Stomach (tissue), 9 donors: ENCODE data around the gene SSH2. TPM values are rescaled to one million over a fixed set of nuclear protein-coding genes. Genes with fewer than 3 reads are reported as not detected.
A peak's percentile ranks its signal among the peaks of the same experiment; 100 is the strongest.

Experiments
- DNase-seq, 2 donors: peaks; one replicate each; pipeline versions ENCODE4 v3.0.0 to v3.0.0-alpha.2; 2013 to 2019
- H3K27ac ChIP-seq, 5 donors: fragments of 200-600 bp in 4 of 5; sonication (generic) in 4 of 5; one replicate each; pipeline ENCODE4 v1.5.1; 2013 to 2019; ENCODE audit warnings: mild to moderate bottlenecking in 1 of 5, moderate library complexity in 1 of 5
- H3K27me3 ChIP-seq, 3 donors: fragments of 200-600 bp; sonication (generic); one replicate each; pipeline ENCODE4 v1.5.1; 2017 to 2019; ENCODE audit warnings: mixed run types in 1 of 3
- H3K36me3 ChIP-seq, 4 donors: fragments of 200-600 bp; sonication (generic); 1 replicate in 3 of 4; 2 replicates in 1 of 4; pipeline ENCODE4 v1.5.1; 2016 to 2019
- H3K4me1 ChIP-seq, 4 donors: fragments of 200-600 bp; sonication (generic); one replicate each; pipeline ENCODE4 v1.5.1; 2016 to 2019
- H3K4me3 ChIP-seq, 4 donors: fragments of 200-600 bp; sonication (generic) in 3 of 4; one replicate each; pipeline ENCODE4 v1.5.1; 2016 to 2019; ENCODE audit warnings: mild to moderate bottlenecking in 1 of 4
- H3K9me3 ChIP-seq, 4 donors: fragments of 200-600 bp; sonication (generic); one replicate each; pipeline ENCODE4 v1.5.1; 2016 to 2019
- CTCF ChIP-seq, 7 experiments: fragments of 450-650 bp in 4 of 7; fragments of 200-600 bp in 3 of 7; sonication (generic) in 3 of 7; IDR thresholded peaks; one replicate each; pipeline ENCODE4 v1.5.1; 2016 to 2019; ENCODE audit warnings: antibody characterized with exemption in 7 of 7, control low read depth in 2 of 7, mild to moderate bottlenecking in 1 of 7
- EP300 ChIP-seq: sonication (generic); formaldehyde crosslinking; IDR thresholded peaks from one replicate; pipeline ENCODE4 v1.6.1; 2017; ENCODE audit warnings: antibody characterized with exemption
- POLR2A ChIP-seq, 4 donors: fragments of 450-650 bp; IDR thresholded peaks; one replicate each; pipeline ENCODE4 v1.6.1; 2016; ENCODE audit warnings: antibody characterized with exemption in 4 of 4, control low read depth in 2 of 4, mild to moderate bottlenecking in 1 of 4, moderate library complexity in 1 of 4
- POLR2AphosphoS5 ChIP-seq, 3 donors: sonication (generic); formaldehyde crosslinking; IDR thresholded peaks; one replicate each; pipeline ENCODE4 v1.6.1; 2016; ENCODE audit warnings: antibody characterized with exemption in 3 of 3
- WGBS, 5 donors: extraction: QIAGEN DNeasy Blood & Tissue Kit in 3 of 5; methylation state at CpG; one replicate each; pipeline versions ENCODE4 v1.1.5 to v1.1.7; 2013 to 2018; 5-methylcytosine and 5-hydroxymethylcytosine counted together
- intact Hi-C: fragments of 100-400 bp; cut with DNase I; formaldehyde crosslinking; loops from one replicate; pipeline ENCODE4 v1.15.1; 2023; ENCODE audit warnings: low total_unique reads
- polyA plus RNA-seq, 3 donors: library from polyadenylated mRNA; stranded (reverse); fragments of 200-250 nt; gene quantifications; one replicate each; pipeline ENCODE4 v1.2.3, GENCODE V29; 2013
- total RNA-seq, 5 donors: library from RNA; depleted of rRNA; stranded (reverse); fragments of >200 nt; gene quantifications; one replicate each; pipeline versions ENCODE4 v1.1.0 to v1.2.3, GENCODE V29; 2014 to 2016
- donor health status: healthy with polysubstance abuse.
- donor health status: Bipolar disorder and iron deficiency.
- donor health status: healthy.

The SSH2 gene
- total and polyA plus RNA-seq, 8 donors: 7.8 to 44.9 (median 24.1) TPM

- no peaks in the 10 kb centered on the region for H3K9me3 ChIP-seq
- no peak overlapping the region for H3K27ac ChIP-seq
- no peak for TF ChIP-seq CTCF (IDR thresholded peaks at IDR 0.05)
- no peak for TF ChIP-seq POLR2AphosphoS5 (IDR thresholded peaks at IDR 0.05)
- TF ChIP-seq POLR2A (IDR thresholded peaks at IDR 0.05): no peak
- no peak for TF ChIP-seq EP300
- peak overlapping the region; percentile 31 to 49 (median 37) for H3K4me3 ChIP-seq
- intact Hi-C loops: no loop called here
- WGBS, 5 donors: 17 to 25% (median 22%) methylated on average over 13 of the region's 13 CpGs
- peaks cover 0 to 6% (median 3%) of the 10 kb centered on the region in 4 donors for H3K36me3 ChIP-seq
- H3K4me1 ChIP-seq: peaks cover 53 to 63% (median 59%) of the 10 kb centered on the region in 4 donors
- no peak for DNase-seq
- peaks cover 0 to 59% (median 22%) of the 10 kb centered on the region in 3 donors for H3K27me3 ChIP-seq
Observed at GRCh38 chr17:29613856-29614255, 316.2 kb downstream of the SSH2 start.

GRCh38 chr17:29613352-29613837 lies 316.6 kb downstream of the SSH2 start:
- intact Hi-C loops: no loop called here
- WGBS, 5 donors: 0 to 2% (median 1%) methylated on average over 17 to 50 of the region's 50 CpGs
- TF ChIP-seq POLR2AphosphoS5 (IDR thresholded peaks at IDR 0.05): peak in 2 of 3 donors; percentile 8 to 69
- TF ChIP-seq CTCF (IDR thresholded peaks at IDR 0.05): peak in 5 of 7 experiments; percentile 66 to 85 (median 77)
- TF ChIP-seq EP300: no peak
- no peak for TF ChIP-seq POLR2A (IDR thresholded peaks at IDR 0.05)

GRCh38 chr17:29612404-29613280 lies 317.4 kb downstream of the SSH2 start:
- peaks cover 0 to 7% (median 3%) of the 10 kb centered on the region in 4 donors for H3K36me3 ChIP-seq
- no peak for DNase-seq
- H3K9me3 ChIP-seq: no peaks in the 10 kb centered on the region
- H3K4me3 ChIP-seq: peak overlapping the region; percentile 31 to 49 (median 37)
- intact Hi-C loops: no loop called here
- H3K27me3 ChIP-seq: peaks cover 0 to 47% (median 20%) of the 10 kb centered on the region in 3 donors
- TF ChIP-seq EP300 (no peak), POLR2AphosphoS5 (IDR thresholded peaks at IDR 0.05) (no peak), CTCF (IDR thresholded peaks at IDR 0.05) (no peak), POLR2A (IDR thresholded peaks at IDR 0.05) (no peak)
- H3K27ac ChIP-seq: peak overlapping the region in 2 of 5 donors; percentile 21 to 38
- H3K4me1 ChIP-seq: peaks cover 45 to 51% (median 49%) of the 10 kb centered on the region in 4 donors
- 44 to 68% (median 47%) methylated on average over 21 to 85 of the region's 85 CpGs for WGBS, 5 donors

More at GRCh38 chr17:29613352-29613837, 316.6 kb downstream of the SSH2 start:
- Histone ChIP-seq H3K27me3 (peaks cover 0 to 55% (median 22%) of the 10 kb centered on the region in 3 donors), H3K4me1 (peaks cover 53 to 59% (median 57%) of the 10 kb centered on the region in 4 donors), H3K27ac (peak overlapping the region in 2 of 5 donors; percentile 21 to 38), H3K4me3 (peak overlapping the region; percentile 31 to 49 (median 37)), H3K9me3 (no peaks in the 10 kb centered on the region), H3K36me3 (peaks cover 0 to 7% (median 3%) of the 10 kb centered on the region in 4 donors)
- DNase-seq: peak; percentile 93 to 97

- H3K27ac ChIP-seq: no peak overlapping the region
- intact Hi-C loops: no loop called here
- no peak for DNase-seq
- H3K4me3 ChIP-seq: no peak overlapping the region
- peaks cover 39 to 45% (median 43%) of the 10 kb centered on the region in 4 donors for H3K4me1 ChIP-seq
- TF ChIP-seq EP300 (no peak), POLR2AphosphoS5 (IDR thresholded peaks at IDR 0.05) (no peak), POLR2A (IDR thresholded peaks at IDR 0.05) (no peak), CTCF (IDR thresholded peaks at IDR 0.05) (no peak)
- no peaks in the 10 kb centered on the region for H3K9me3 ChIP-seq
- 91 to 96% (median 93%) methylated on average over 9 to 12 of the region's 12 CpGs for WGBS, 5 donors
- H3K36me3 ChIP-seq: peaks cover 0 to 7% (median 3%) of the 10 kb centered on the region in 4 donors
- H3K27me3 ChIP-seq: peaks cover 0 to 41% (median 14%) of the 10 kb centered on the region in 3 donors
Observed at GRCh38 chr17:29612094-29612403, 318.0 kb downstream of the SSH2 start.
